IMR-90 (cell line): ENCODE data around the gene AGR3. TPM values are rescaled to one million over a fixed set of nuclear protein-coding genes. Genes with fewer than 3 reads are reported as not detected.

Source experiments
- ATAC-seq: fragments of 200-7000 bp; cut with Tn5 transposase; 2 replicates; pipeline ENCODE4 v1.9.1; 2020; ENCODE audit warnings: low read depth, mild to moderate bottlenecking, moderate library complexity
- BruUV-seq: library from RNA; stranded (reverse); fragments of 400-500 nt; replicated peaks from 2 replicates; lab custom pipeline; 2021; lab: Mats Ljungman, UMichigan
- CTCF ChIA-PET: fragments of 300-600 bp; formaldehyde crosslinking; extraction: SDS; loops from one replicate; lab custom pipeline; 2021; ENCODE audit warnings: antibody characterized with exemption; lab: Yijun Ruan, JAX
- POLR2A ChIA-PET: fragments of 300-600 bp; sonication (Branson Sonifier 250); formaldehyde crosslinking; loops from one replicate; lab custom pipeline; 2022; ENCODE audit warnings: antibody characterized with exemption; ENCODE audit not compliant: unreplicated experiment; lab: Charles Lee
- DNase-seq: peaks from one replicate; pipeline ENCODE4 v3.0.0; 2013
- H2AFZ ChIP-seq: replicated peaks from 2 replicates; pipeline ENCODE3; 2013; ENCODE audit warnings: low read length, mild to moderate bottlenecking; ENCODE audit not compliant: poor library complexity
- H2AK5ac ChIP-seq: 2 replicates; pipeline ENCODE4 v1.6.1; 2013; ENCODE audit warnings: low read depth, low read length, inconsistent platforms
- H2AK9ac ChIP-seq: replicated peaks from 2 replicates; pipeline ENCODE3; 2013; ENCODE audit warnings: mild to moderate bottlenecking, low read depth, low read length, moderate library complexity; ENCODE audit not compliant: poor library complexity
- H2BK120ac ChIP-seq: 2 replicates; pipeline ENCODE4 v1.6.1; 2013; ENCODE audit warnings: low read depth, low read length, inconsistent platforms
- H2BK15ac ChIP-seq: 3 replicates; pipeline ENCODE4 v1.6.1; 2013; ENCODE audit warnings: low read depth, low read length, inconsistent platforms
- H2BK20ac ChIP-seq: 2 replicates; pipeline ENCODE4 v1.6.1; 2013; ENCODE audit warnings: low read depth, mild to moderate bottlenecking, inconsistent platforms, low read length, moderate library complexity
- H2BK5ac ChIP-seq: 2 replicates; pipeline ENCODE4 v1.6.1; 2013; ENCODE audit warnings: mild to moderate bottlenecking, low read depth, low read length, inconsistent platforms; ENCODE audit not compliant: poor library complexity, severe bottlenecking
- H3K14ac ChIP-seq: replicated peaks from 2 replicates; pipeline ENCODE4 v1.6.1; 2013; ENCODE audit warnings: low read depth, low read length, inconsistent platforms
- H3K18ac ChIP-seq: 2 replicates; pipeline ENCODE4 v1.6.1; 2013; ENCODE audit warnings: low read depth, low read length, control low read depth
- H3K23ac ChIP-seq: 2 replicates; pipeline ENCODE4 v1.6.1; 2013; ENCODE audit warnings: low read depth, low read length, inconsistent platforms
- H3K27ac ChIP-seq: 2 replicates; pipeline ENCODE4 v1.5.1; 2013; ENCODE audit warnings: mild to moderate bottlenecking, control low read depth, low read length; ENCODE audit not compliant: insufficient read depth
- H3K27me3 ChIP-seq: 2 replicates; pipeline ENCODE4 v1.6.1; 2013; ENCODE audit warnings: low read length; ENCODE audit not compliant: control insufficient read depth, insufficient read depth
- H3K36me3 ChIP-seq: 2 replicates; pipeline ENCODE4 v1.6.1; 2013; ENCODE audit warnings: low read length, mixed read lengths; ENCODE audit not compliant: control insufficient read depth, insufficient read depth
- H3K4ac ChIP-seq: 2 replicates; pipeline ENCODE4 v1.6.1; 2013; ENCODE audit warnings: low read depth, low read length, inconsistent platforms
- H3K4me1 ChIP-seq: 2 replicates; pipeline ENCODE4 v1.6.1; 2013; ENCODE audit warnings: low read length, mixed read lengths; ENCODE audit not compliant: control insufficient read depth, insufficient read depth
- H3K4me2 ChIP-seq: 2 replicates; pipeline ENCODE4 v1.6.1; 2013; ENCODE audit warnings: low read depth, mild to moderate bottlenecking, control low read depth, low read length, moderate library complexity
- H3K4me3 ChIP-seq: 2 replicates; pipeline ENCODE4 v1.5.1; 2013; ENCODE audit warnings: low read depth, mild to moderate bottlenecking, control low read depth, low read length, moderate library complexity; ENCODE audit not compliant: insufficient read depth
- H3K56ac ChIP-seq: 2 replicates; pipeline ENCODE4 v1.6.1; 2013; ENCODE audit warnings: low read length, inconsistent platforms; ENCODE audit not compliant: insufficient read depth; ENCODE audit errors: extremely low read depth
- H3K79me1 ChIP-seq, 2 experiments: 2 replicates each; pipeline ENCODE4 v1.6.1; 2013; ENCODE audit warnings: low read length in 2 of 2, inconsistent platforms in 1 of 2, low read depth in 1 of 2
- H3K9ac ChIP-seq: 2 replicates; pipeline ENCODE4 v1.6.1; 2013; ENCODE audit warnings: low read depth, low read length, control low read depth
- H3K9me1 ChIP-seq: 2 replicates; pipeline ENCODE4 v1.6.1; 2013; ENCODE audit warnings: low read length, inconsistent platforms; ENCODE audit not compliant: insufficient read depth
- H3K9me3 ChIP-seq: 2 replicates; pipeline ENCODE4 v1.6.1; 2013; ENCODE audit warnings: low read length; ENCODE audit not compliant: control insufficient read depth, insufficient read depth
- H4K20me1 ChIP-seq: 2 replicates; pipeline ENCODE4 v1.6.1; 2013; ENCODE audit warnings: low read length, inconsistent platforms; ENCODE audit not compliant: insufficient read depth
- H4K5ac ChIP-seq: 2 replicates; pipeline ENCODE4 v1.6.1; 2013; ENCODE audit warnings: mild to moderate bottlenecking, low read depth, low read length, control low read depth
- H4K8ac ChIP-seq, 2 experiments: 2 replicates each; pipeline ENCODE4 v1.6.1; 2013; ENCODE audit warnings: low read depth in 2 of 2, low read length in 2 of 2, control low read depth in 1 of 2, inconsistent platforms in 1 of 2
- H4K91ac ChIP-seq: 2 replicates; pipeline ENCODE4 v1.6.1; 2013; ENCODE audit warnings: low read depth, low read length, inconsistent platforms; ENCODE audit not compliant: insufficient read depth
- BHLHE40 ChIP-seq: fragments of 150-350 bp; IDR thresholded peaks from 2 replicates; pipeline ENCODE4 v1.6.1; 2016; ENCODE audit warnings: mild to moderate bottlenecking, low read depth, low read length
- CTCF ChIP-seq: conservative IDR thresholded peaks from 2 replicates; pipeline ENCODE4 v1.5.1; 2012; ENCODE audit warnings: mild to moderate bottlenecking, low read depth, low read length, improper control_type of control experiment
- MAFK ChIP-seq: IDR thresholded peaks from 2 replicates; pipeline ENCODE4 v1.6.1; 2012; ENCODE audit warnings: low read depth, low read length, improper control_type of control experiment
- RAD21 ChIP-seq: IDR thresholded peaks from 2 replicates; pipeline ENCODE4 v1.6.1; 2012; ENCODE audit warnings: low read length, improper control_type of control experiment
- USF2 ChIP-seq: fragments of 150-350 bp; IDR thresholded peaks from 2 replicates; pipeline ENCODE4 v1.6.1; 2017; ENCODE audit warnings: mild to moderate bottlenecking, antibody characterized with exemption, low read length, low read depth
- WGBS, 2 experiments: methylation state at CpG; one replicate each; pipeline versions ENCODE4 v1.1.5 to v1.1.7; 2013; ENCODE audit warnings: missing lambda C conversion rate in 2 of 2; ENCODE audit not compliant: insufficient read length in 1 of 2; ENCODE audit errors: extremely low coverage in 2 of 2; 5-methylcytosine and 5-hydroxymethylcytosine counted together
- dilution Hi-C: fragments of 300-500 bp; cut with HindIII; formaldehyde crosslinking; loops from one replicate; pipeline ENCODE4 v1.14.3; 2018; ENCODE audit warnings: low sequenced_read_pairs; ENCODE audit not compliant: unreplicated experiment
- in situ Hi-C: fragments of 300-500 bp; cut with MboI; formaldehyde crosslinking; loops from 3 replicates; pipeline ENCODE4 v1.14.3; 2019; ENCODE audit warnings: low sequenced_read_pairs, inconsistent platforms, mixed read lengths
- intact Hi-C: fragments of 100-400 bp; cut with micrococcal nuclease; formaldehyde crosslinking; loops from 2 replicates; pipeline ENCODE4 v1.10.0; 2022
- polyA plus RNA-seq, 3 experiments: library from polyadenylated mRNA; depleted of rRNA; stranded (reverse); fragments of >200 nt; gene quantifications; 2 replicates each; pipeline ENCODE4 v1.2.3, GENCODE V29; 2012; ENCODE audit warnings: low replicate concordance in 1 of 3
- total RNA-seq: library from RNA; depleted of rRNA; stranded (reverse); fragments of >200 nt; gene quantifications from 2 replicates; pipeline ENCODE4 v1.2.3, GENCODE V29; 2012

Gene AGR3
- total and polyA plus RNA-seq, 2 of the 4 experiments (the other 2 are of a cell fraction), result not detected

GRCh38 chr7:16818732-16819131 is 63.1 kb downstream of the AGR3 start:
- no peak overlapping the region for H4K91ac ChIP-seq
- H3K18ac ChIP-seq, result no peak overlapping the region
- TF ChIP-seq BHLHE40, result no peak
- no peak for TF ChIP-seq CTCF
- no peak for TF ChIP-seq RAD21
- no peak for TF ChIP-seq MAFK
- no peak for TF ChIP-seq USF2
- H2BK5ac ChIP-seq, result no peak overlapping the region
- H3K4me1 ChIP-seq, result peaks cover 4% of the 10 kb centered on the region; the same call in 1 of the 2 replicates
- H4K5ac ChIP-seq, result no peak overlapping the region
- H3K9me3 ChIP-seq, result no peaks in the 10 kb centered on the region
- ChIA-PET POLR2A (no interaction called here), CTCF (interaction anchor here (0.6 kb wide), 1 partner anchor 137 kb away, joined by 4 read pairs; no protein-coding TSS in a partner anchor)
- no peak for ATAC-seq
- H2AK9ac ChIP-seq, result no peak overlapping the region
- H3K79me1 ChIP-seq, result no peaks in the 10 kb centered on the region
- WGBS, 2 experiments, result no CpG with 5 or more reads among the region's 3 CpGs
- H2BK120ac ChIP-seq, result no peak overlapping the region
- H3K9ac ChIP-seq, result no peak overlapping the region
- BruUV-seq, result no TSS peak
- dilution Hi-C loops, result no loop called here
- no peak overlapping the region for H2AFZ ChIP-seq
- no peak overlapping the region for H3K14ac ChIP-seq
- no peak overlapping the region for H2BK20ac ChIP-seq
- no peak overlapping the region for H3K4ac ChIP-seq
- H3K27ac ChIP-seq, result no peak overlapping the region
- no peaks in the 10 kb centered on the region for H3K9me1 ChIP-seq
- no peaks in the 10 kb centered on the region for H3K27me3 ChIP-seq
- no peaks in the 10 kb centered on the region for H3K36me3 ChIP-seq
- no peak overlapping the region for H3K4me2 ChIP-seq
- H4K20me1 ChIP-seq, result no peaks in the 10 kb centered on the region
- H2AK5ac ChIP-seq, result no peak overlapping the region
- in situ Hi-C loops, result no loop called here
- DNase-seq, result no peak
- intact Hi-C loops, result no loop called here
- H4K8ac ChIP-seq, result no peak overlapping the region
- no peak overlapping the region for H3K23ac ChIP-seq
- H3K4me3 ChIP-seq, result no peak overlapping the region
- H2BK15ac ChIP-seq, result no peak overlapping the region
- no peak overlapping the region for H3K56ac ChIP-seq
